HG03457 (cell line): ENCODE results near the gene MRPL14.

ENCODE experiments used
- ATAC-seq: cut with Tn5 transposase; IDR thresholded peaks from one replicate; pipeline ENCODE4 v1.9.1; 2021; ENCODE audit warnings: moderate number of reproducible peaks; ENCODE audit not compliant: unreplicated experiment

The MRPL14 gene

DNA sequence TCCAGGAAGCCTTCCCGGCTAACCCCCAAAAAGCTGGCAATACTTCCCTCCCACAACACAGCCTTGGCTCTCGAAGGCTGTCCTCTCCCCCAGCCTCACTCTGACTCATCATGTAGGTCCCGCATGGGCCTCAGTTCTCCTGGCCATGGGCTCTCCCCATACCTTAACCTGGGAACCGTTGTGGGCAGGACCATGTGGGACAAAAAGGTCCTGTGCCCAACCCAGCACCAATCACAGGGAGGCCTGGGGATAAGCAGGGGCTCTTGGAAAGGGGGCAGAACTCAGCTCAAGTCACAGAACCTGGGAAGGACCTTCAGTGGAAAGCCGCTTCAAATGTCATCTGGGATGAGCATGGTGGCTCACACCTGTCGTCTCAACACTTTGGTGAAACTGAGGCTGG, 45.5 kb downstream of the MRPL14 start:
- ATAC-seq = no peak

DNA sequence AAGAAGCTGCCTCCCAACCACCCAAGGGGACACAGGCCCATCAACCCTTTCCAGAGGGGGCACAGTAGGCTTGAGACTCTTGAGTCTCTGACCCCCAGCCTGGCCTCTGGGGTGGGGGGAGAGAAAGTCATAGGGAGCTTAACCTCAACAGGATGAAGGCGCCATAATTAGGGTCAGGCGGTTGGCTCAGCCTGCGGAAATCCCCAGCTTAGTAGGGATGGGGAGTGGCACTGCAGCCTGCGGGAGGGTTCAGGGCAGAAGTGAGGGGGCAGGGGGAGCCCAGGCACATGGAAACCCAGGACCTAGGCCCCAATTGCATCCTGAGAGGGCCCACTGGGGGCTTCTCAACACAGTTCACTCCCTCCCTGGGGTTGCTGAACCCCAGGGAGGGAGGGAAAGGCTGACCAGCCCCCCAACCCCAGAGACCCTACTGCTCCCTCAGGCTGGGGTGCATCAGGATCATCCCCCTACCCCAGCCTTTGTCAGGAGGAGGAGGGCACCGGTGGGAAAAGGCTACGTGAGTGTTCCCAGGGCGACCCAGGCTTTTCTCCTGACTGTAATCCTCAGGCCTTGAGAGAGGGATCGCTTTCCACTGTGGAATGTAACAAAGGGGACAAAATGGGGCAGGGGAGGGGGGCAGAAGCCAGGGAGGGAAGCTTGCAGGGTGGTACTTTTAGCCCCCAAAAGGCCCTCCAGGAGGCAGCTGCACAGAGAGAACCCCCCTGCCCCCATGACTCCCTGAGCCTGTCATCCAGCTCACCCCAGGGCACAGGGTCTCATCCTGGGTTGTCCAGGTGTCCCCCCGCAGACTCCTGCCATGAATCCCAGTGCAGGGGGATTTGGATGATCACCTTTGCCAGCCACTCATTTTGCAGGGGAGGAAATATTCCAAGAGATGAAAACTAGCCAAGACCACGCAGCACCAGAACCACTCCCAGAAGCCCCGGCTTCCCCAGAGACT, 46.4 kb downstream of the MRPL14 start:
- ATAC-seq = no peak

GRCh38 chr6:44079672-44080071, 47.6 kb downstream of the MRPL14 start:
- ATAC-seq = no peak

DNA sequence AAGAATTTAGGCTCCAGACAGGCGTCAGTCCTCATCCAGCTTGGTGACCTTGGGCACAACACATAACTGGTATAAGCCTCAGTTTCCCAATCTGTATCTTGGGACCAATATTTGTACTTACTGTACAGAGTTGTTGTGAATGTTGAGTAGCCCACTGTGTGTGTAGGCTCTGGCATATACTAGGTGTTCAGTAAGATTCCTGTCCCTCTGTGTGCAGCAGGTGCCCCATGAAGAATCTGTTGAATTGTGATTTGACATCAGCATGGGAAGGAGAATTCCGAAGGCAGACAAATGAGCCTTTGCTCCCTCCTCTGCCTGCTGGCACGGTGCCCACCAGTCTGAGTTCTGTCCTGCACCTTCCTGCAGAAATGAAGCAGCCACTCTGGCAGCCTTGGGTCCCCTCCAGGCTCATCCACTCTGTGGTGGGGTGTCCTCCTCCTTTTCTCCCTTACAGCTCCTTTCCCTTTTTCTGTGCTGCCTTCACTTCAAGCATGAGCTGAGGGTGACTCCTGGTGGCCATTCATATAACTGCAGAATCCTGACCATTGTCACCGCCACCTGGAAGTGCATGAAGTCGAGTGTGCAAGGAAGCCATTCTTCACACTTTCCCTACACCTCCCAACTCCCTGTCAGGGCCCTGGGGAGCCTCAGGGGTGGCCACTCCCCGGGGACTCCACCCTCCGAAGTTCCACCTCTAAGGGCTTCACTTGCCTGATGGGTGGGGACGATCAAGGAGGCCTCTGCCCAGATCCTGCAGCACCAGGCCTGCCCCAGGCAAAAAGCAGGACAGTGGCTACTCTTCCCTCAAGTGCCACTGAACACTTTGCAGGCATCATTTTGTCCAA, 48.2 kb downstream of the MRPL14 start:
- ATAC-seq = no peak

DNA sequence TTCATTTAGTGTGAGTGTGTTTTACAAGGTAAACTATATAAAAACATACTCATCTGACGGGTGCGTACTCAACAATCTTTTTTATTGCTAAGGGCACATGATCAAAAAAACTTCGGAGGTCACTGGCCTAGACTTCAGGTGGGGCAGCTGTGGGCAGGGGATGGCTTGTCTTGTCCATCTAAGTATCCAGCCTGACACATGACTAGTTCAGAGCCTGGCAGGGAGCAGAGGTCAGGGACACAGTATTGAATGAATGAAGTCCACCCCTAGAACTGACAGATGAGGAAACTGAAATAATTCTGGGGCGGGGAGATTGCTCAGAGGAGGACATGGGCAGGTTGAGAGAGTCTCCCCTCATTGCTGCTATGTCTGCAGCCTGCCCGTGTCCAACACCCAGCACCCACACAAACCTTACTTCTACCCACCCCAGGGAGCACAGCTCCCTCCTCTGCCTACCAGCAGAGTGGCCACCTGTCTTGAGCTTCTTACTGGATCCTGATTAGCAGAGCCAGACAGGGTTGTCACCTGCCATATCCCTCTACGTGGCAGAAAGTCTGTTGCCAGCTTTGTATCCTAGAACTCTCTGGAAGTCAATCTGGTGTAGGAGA, 48.9 kb downstream of the MRPL14 start:
- ATAC-seq = no peak

DNA sequence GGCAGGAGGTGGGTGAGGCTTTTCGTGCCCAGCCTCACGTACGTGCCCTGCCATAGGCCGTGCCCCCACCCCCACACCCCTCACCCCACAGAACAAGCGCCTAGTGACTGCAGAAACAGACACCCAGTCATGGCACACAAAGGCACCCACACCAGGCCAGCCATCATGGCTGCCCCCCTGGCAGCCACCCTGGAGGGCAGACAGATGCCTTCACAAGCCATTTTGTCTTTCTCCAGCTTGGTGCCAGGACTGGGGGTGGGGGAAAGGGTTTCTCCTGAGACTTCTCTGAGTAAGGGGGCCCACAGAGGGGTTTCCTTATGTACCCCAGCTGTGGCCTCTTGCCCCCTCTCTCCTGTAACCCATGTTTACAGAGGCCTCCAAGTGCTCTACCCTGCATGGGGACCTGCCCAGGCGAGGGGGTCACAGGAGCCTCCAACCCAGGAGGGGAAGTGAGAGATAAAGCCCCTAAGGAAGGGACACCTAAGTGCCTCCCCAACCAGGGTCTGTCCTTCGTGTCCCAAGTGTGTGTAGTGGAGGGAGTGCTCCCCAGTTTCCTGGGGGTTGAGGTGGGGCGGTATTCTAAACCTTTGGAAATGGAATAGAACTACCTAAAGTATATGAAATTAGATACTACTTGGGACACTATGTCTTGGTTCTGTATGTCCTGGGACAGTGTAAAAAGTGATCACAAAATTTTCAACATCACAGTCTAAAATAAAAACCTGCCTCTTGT, 49.9 kb downstream of the MRPL14 start:
- ATAC-seq = no peak

DNA sequence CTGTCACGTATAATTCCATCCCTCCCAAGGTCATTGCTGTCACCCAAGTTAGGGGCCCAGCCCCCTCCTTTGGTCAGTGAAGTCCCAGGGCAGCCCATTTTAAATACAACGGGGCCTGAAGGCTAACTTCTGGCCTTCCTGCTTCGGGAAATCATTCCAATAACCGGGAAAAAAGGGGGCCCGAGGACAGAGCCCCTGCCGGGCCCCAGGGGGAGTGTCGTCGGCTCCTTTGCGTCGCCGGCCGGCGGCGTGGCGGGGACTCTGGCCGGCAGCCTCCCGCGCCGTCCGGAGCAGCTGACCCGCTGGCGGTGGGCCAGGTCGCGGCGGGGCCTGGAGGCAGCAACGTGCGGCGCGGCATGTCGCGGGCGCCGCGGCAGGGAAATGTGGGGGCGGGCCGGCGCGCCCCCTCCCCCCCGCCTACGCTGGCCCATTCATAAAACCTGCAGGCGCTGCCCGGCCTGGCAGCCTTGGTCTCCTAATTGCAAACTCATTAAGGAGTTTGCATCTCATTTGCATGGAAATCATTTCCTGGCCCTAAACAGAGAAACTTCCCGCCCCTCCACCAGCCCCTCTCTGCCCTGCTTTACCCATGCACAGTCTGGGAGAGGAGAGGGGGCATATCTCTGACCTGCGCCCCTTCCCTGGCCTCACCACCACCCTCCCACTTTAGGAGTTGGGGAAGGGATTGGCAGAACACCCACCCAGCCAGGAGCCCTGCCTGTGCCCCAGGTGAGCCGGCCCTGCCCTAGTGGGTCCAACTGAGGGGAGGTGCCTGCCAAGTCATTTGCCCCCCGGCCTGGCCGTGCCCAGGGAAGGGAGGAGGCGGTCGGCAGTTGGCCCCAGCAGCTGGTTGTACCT, 50.7 kb downstream of the MRPL14 start:
- ATAC-seq = no peak

GRCh38 chr6:44075647-44076355, 51.5 kb downstream of the MRPL14 start:
- ATAC-seq = no peak

GRCh38 chr6:44074813-44075646, 52.2 kb downstream of the MRPL14 start:
- ATAC-seq = no peak

DNA sequence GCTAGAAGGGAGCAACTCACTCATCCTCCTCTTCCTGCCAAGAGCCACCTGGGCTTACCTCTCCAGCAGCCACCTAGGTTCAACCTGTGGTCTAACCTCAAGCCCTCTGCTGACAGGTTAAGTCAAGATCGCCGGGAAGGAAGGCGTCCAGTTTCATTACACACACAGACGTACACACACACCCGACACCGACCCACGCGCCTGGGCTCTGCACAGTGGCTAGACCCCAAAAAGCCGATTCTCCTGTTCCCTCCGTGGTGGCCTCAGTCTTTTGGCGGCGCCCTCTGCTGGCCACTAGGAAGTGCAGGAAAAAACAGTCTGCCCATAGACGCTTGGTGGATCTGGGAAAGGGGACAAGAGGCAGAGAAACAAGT, 52.8 kb downstream of the MRPL14 start:
- ATAC-seq = no peak

- ATAC-seq = no peak
Measured at GRCh38 chr6:44073612-44074438, 53.4 kb downstream of the MRPL14 start.

DNA sequence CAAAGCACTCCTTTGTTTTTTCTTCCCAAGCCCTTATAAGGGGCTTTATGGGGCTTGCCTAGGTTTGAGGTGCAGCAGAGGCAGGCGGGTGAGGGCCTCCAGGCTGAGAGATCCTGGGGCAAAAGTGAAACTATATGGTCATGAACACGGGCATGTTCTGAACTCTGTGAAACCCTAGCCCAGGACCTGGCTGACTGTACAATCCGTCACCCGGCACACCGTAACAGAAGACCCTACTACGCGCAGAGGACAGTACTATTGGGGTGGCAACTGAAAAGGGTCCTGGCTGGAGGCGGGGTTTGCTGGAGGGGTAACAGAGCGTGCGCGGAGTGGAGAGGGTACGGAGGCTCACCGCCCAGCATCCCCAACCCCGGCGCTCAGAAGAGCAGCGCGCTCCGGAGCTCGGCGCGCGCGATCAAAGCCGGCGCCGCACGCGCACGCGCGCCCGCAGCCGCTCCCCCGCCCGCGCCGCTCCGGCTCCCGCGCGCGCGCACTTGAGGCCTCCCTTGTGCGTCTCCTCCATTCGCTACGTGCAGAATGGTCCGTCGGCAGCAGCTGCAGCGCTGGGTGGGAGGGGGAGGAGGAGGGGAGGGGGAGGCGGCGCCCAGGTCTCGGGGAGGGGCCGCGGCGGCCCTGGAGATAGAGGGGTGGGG, 54.2 kb downstream of the MRPL14 start:
- ATAC-seq = no peak

- no peak for ATAC-seq
Measured at GRCh38 chr6:44072452-44072958, 54.7 kb downstream of the MRPL14 start.

DNA sequence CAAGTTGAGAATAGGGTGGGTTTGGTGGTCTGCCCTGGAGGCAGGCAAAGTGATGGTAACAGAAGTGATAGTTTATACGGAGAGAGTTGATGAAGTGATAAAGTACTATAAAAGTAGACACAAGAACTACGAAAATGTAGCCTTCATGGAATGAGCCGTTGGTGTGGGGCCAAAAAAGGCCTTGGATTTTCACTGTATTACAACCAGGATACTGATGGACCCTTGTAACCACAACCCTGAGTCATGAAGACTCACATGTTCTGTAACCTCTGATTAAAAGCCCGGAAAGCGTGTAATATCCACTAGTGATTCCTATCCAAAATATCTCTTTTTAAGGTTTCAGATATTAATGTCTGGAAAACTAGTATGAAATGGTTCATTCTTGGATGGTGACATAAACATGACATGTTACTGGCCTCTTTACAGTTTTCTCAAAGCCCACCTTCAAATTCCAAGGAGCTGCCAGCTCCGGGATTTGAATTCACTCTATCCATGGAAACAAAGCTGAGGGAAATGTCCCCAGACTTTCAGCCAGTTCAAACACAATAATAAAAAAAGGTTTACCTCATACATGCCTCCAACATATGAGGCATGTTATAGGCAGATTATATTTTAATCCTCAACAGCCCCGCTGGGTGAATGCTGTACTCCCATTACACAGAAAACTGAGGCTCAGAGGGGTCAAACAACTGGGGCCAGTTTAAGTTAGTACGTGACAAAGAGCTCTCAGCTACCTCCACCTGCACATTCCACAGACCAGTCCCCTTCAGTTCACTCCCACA, 55.4 kb downstream of the MRPL14 start:
- no peak for ATAC-seq

DNA sequence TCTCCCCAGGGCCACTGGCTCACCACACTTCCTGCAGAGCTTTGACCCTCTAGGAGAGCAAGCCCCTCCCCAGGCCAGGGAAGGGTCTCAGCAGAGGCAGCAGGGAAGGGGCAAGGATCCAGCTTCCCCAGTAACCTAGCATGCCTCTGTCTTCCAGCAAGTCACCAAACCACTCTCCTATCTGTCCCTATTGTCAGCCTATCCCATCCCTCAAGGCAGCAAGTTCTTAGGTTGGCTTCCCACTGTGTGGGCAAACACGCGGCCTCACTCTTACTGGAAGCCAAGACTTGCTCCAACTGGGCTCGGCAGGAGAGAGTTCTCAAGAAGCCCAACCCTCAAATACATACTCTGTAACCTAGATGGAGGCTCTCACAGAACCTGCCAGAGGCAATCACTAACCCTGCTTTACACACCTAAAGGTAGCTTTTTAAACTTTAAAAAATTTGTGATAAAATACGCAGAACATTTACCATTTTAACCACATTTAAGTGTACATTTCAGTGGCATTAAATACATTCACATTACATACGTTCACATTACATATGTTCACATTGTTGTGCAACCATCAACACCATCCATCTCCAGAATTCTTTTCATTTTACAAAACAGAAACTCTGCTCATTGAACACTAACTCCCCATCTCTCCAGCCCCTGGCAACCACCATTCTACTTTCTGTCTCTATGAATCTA, 58.5 kb downstream of the MRPL14 start:
- ATAC-seq = no peak
